ENCODE measurements around the gene AP3S2.

The AP3S2 gene

GRCh38 chr15:89803941-89804800 lies 89.6 kb downstream of the AP3S2 start:
- Histone ChIP-seq H3K9me3 (replicated peaks in 1 of 11) (no peaks in the 10 kb centered on the region), H4K20me1 (peaks cover 0 to 40% (median 5%) of the 10 kb centered on the region in 11 experiments; a peak in 11 of 22 replicates), H3K4me2 (peak overlapping the region in 6 of 11 experiments; percentile 57 to 94 (median 82); a peak in 11 of 22 replicates), H3K4me3 (no peak overlapping the region), H3K27me3 (peaks cover 0 to 9% (median 0%) of the 10 kb centered on the region in 11 experiments; a peak in 1 of 22 replicates), H3K9ac (peak overlapping the region in 1 of 11 experiments; percentile 27; a peak in 1 of 22 replicates), H3K27ac (0 out of 22 replicates have a peak overlapping the region, but pooled peaks of 1 of the 11 experiments have one; percentile 7), H3K36me3 (peaks cover 0 to 72% (median 0%) of the 10 kb centered on the region in 11 experiments; a peak in 4 of 22 replicates), H3K4me1 (peaks cover 26 to 54% (median 38%) of the 10 kb centered on the region in 10 experiments)
- no peak for TF ChIP-seq Cebpa-rat (IDR thresholded peaks at IDR 0.05)

DNA sequence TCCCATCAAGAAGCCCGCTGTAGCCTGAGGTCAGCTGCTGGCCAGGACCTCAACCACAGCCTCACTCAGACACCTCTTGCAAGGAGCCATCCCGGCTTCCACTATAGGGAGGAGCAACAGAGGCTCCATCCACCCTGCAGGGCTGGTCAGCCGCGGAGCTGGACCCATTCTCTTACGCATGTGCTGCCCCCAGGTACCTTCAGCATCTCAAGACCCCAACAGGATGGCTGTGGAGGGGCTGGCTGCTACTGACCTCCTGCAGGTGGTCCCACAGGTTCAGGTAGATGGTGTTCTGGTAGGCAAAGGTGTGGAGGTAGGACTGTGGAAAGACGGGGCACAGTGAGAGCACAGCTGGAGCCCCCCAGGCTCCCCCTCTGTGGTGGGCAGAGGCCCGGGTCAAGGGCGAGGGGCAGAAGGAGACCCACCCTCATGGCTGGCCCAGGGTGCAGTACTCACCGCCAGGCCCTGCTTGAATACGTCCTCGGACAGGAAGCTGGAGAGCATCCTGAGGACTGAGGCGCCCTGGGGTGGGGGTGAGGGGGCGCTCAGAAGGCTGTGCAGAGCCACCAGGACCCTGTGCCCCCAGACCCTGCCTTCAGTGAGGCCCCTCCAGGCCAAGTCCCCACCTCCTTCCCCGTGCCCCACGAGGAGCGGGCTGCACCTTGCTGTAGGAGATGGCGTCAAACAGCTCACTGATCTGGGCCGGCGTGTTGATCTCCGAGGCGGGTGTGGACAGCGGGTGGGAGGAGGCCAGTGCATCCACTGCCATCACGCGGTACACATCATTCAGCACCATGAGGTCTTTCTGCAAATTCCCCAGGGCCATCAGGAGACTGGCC lies 90.6 kb downstream of the AP3S2 start:
- Histone ChIP-seq H3K9me3 (replicated peaks in 1 of 11) (no peaks in the 10 kb centered on the region), H3K4me1 (peaks cover 26 to 54% (median 35%) of the 10 kb centered on the region in 10 experiments), H3K27ac (peak overlapping the region in 6 of 11 experiments; percentile 18 to 57 (median 26); a peak in 6 of 22 replicates), H4K20me1 (peaks cover 0 to 30% (median 5%) of the 10 kb centered on the region in 11 experiments; a peak in 11 of 22 replicates), H3K36me3 (peaks cover 0 to 82% (median 0%) of the 10 kb centered on the region in 11 experiments; a peak in 5 of 22 replicates), H3K4me3 (peak overlapping the region in 3 of 10 experiments; percentile 17 to 44 (median 36); a peak in 4 of 20 replicates), H3K4me2 (peak overlapping the region; percentile 57 to 94 (median 85)), H3K27me3 (peaks cover 0 to 13% (median 0%) of the 10 kb centered on the region in 11 experiments; a peak in 1 of 22 replicates), H3K9ac (peak overlapping the region in 7 of 11 experiments; percentile 15 to 55 (median 29); a peak in 10 of 22 replicates)
- TF ChIP-seq Cebpa-rat (IDR thresholded peaks at IDR 0.05) = no peak

DNA sequence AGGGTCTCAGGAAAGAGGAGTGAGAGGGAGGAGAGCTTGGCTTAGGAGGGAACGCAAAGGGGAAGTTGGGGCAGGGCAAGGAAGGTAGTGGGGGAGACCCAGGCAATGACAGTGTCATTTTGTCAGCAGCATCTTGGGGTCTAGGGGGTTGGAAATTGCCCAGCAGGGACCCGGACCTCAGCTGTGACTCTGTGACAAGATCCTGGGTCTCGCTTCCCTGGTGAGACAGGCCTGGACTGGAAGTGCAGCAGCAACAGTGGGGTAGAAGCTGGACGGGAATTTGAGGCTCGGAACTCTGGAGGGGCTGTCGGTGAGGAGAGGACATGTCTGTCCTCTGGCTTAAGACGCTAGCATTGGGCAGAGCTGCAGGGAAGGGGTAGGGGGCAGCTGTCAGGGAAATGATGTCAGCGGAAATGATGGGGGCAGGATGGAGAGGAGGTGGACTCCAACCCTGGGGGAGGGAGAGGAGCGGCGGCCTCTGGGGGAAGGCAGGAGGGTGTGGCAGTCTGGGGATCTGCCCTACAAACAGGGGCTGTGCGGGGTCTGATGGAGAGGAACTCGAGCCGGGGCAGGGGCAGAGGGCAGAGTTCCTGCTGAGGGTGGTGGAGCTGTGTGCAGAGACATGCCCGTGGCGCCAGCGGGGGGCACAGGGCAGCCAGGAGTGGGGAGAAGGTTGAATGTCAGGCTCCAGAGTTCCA lies 91.4 kb downstream of the AP3S2 start:
- peak overlapping the region in 7 of 11 experiments; percentile 6 to 57 (median 24); a peak in 6 of 22 replicates for H3K27ac ChIP-seq
- H3K27me3 ChIP-seq = peaks cover 0 to 13% (median 0%) of the 10 kb centered on the region in 11 experiments; a peak in 1 of 22 replicates
- peaks cover 0 to 24% (median 5%) of the 10 kb centered on the region in 11 experiments; a peak in 11 of 22 replicates for H4K20me1 ChIP-seq
- H3K9ac ChIP-seq = peak overlapping the region in 7 of 11 experiments; percentile 15 to 55 (median 29); a peak in 10 of 22 replicates
- peaks cover 0 to 90% (median 0%) of the 10 kb centered on the region in 11 experiments; a peak in 5 of 22 replicates for H3K36me3 ChIP-seq
- peak overlapping the region in 3 of 10 experiments; percentile 17 to 44 (median 36); a peak in 5 of 20 replicates for H3K4me3 ChIP-seq
- no peaks in the 10 kb centered on the region for H3K9me3 ChIP-seq (replicated peaks in 1 of 11)
- peaks cover 26 to 54% (median 35%) of the 10 kb centered on the region in 10 experiments for H3K4me1 ChIP-seq
- no peak for TF ChIP-seq Cebpa-rat (IDR thresholded peaks at IDR 0.05)
- peak overlapping the region; percentile 57 to 94 (median 85) for H3K4me2 ChIP-seq

DNA sequence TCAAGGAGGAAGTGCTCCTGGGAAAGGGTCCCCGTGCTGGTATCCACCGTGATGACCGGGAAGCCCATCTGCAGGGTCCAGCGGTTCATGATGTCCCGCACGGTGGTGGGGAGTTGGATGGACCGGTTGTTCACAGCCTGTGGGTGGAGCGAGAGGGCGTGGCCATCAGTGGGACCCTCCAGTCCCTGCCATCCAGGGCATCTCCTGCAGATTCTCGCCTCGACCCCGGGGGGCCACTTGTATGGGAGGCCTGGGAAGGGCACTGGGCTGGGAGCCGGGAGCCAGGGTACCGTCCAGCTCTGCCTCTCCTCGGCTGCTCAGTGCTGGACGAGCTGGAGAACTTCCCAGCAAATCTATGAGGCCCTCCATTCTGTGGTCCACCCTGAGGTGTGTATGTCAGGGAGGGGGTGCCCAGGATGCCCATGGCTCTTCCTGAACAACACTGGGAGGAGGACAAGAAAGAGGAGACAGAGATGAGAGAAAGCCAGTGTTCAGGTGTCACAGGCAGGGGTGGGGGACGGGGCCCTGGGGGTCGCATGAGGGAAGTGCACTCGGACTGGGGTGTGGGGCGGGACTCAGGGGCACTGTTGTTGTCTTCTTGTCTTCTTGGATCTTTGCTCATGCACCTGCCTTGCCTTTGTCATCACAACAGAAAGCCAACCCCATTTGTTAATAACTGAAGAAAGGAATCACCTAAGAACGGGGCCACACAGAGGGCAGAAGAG lies 92.2 kb downstream of the AP3S2 start:
- H3K9me3 ChIP-seq (replicated peaks in 1 of 11) = no peaks in the 10 kb centered on the region
- no peak for TF ChIP-seq Cebpa-rat (IDR thresholded peaks at IDR 0.05)
- peaks cover 0 to 93% (median 0%) of the 10 kb centered on the region in 11 experiments; a peak in 5 of 22 replicates for H3K36me3 ChIP-seq
- no peak overlapping the region for H3K9ac ChIP-seq
- H3K4me1 ChIP-seq = peaks cover 26 to 54% (median 35%) of the 10 kb centered on the region in 10 experiments
- H4K20me1 ChIP-seq = peaks cover 0 to 19% (median 5%) of the 10 kb centered on the region in 11 experiments; a peak in 10 of 22 replicates
- peaks cover 0 to 13% (median 0%) of the 10 kb centered on the region in 11 experiments; a peak in 1 of 22 replicates for H3K27me3 ChIP-seq
- H3K27ac ChIP-seq = no peak overlapping the region
- no peak overlapping the region for H3K4me3 ChIP-seq
- peak overlapping the region in 10 of 11 experiments; percentile 57 to 94 (median 86); a peak in 17 of 22 replicates for H3K4me2 ChIP-seq

DNA sequence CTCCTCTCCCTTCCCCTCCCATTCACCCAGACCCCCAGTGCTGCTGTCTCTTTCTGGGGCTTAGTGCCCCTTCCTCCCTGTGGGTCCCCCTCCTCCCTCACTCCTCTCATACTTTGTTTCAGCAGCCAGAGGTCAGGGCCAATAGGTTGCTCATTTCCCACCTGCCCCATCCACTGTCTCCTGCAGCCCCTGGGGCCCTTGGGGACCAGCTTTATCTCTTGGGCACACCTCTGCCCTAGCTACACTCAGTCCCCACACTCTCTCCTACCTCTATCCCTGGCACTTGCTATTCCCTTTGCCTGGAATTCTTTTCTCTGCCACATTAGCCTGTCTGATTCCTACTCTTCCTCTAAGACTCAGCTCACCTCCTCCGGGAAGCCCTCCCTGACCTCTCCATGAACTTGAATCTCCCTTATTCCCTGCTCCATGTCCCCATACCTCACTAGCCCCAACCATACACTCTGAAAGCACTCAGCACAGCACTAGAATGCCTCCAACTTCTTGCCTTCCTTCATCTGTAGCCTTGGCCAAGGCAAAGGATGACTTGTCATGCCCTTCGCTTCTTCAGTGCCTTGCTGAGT lies 93.8 kb downstream of the AP3S2 start:
- TF ChIP-seq Cebpa-rat (IDR thresholded peaks at IDR 0.05) = no peak
- H3K9me3 ChIP-seq (replicated peaks in 1 of 11) = no peaks in the 10 kb centered on the region
- H3K9ac ChIP-seq = peak overlapping the region in 1 of 11 experiments; percentile 7; a peak in 1 of 22 replicates
- H3K4me2 ChIP-seq = peak overlapping the region in 10 of 11 experiments; percentile 7 to 71 (median 63); a peak in 19 of 22 replicates
- H3K36me3 ChIP-seq = peaks cover 0 to 91% (median 0%) of the 10 kb centered on the region in 11 experiments; a peak in 5 of 22 replicates
- H3K27ac ChIP-seq = no peak overlapping the region
- peaks cover 0 to 13% (median 5%) of the 10 kb centered on the region in 11 experiments; a peak in 8 of 22 replicates for H4K20me1 ChIP-seq
- no peak overlapping the region for H3K4me3 ChIP-seq
- H3K27me3 ChIP-seq = peaks cover 0 to 13% (median 0%) of the 10 kb centered on the region in 11 experiments; a peak in 1 of 22 replicates
- peaks cover 26 to 47% (median 31%) of the 10 kb centered on the region in 10 experiments for H3K4me1 ChIP-seq

DNA sequence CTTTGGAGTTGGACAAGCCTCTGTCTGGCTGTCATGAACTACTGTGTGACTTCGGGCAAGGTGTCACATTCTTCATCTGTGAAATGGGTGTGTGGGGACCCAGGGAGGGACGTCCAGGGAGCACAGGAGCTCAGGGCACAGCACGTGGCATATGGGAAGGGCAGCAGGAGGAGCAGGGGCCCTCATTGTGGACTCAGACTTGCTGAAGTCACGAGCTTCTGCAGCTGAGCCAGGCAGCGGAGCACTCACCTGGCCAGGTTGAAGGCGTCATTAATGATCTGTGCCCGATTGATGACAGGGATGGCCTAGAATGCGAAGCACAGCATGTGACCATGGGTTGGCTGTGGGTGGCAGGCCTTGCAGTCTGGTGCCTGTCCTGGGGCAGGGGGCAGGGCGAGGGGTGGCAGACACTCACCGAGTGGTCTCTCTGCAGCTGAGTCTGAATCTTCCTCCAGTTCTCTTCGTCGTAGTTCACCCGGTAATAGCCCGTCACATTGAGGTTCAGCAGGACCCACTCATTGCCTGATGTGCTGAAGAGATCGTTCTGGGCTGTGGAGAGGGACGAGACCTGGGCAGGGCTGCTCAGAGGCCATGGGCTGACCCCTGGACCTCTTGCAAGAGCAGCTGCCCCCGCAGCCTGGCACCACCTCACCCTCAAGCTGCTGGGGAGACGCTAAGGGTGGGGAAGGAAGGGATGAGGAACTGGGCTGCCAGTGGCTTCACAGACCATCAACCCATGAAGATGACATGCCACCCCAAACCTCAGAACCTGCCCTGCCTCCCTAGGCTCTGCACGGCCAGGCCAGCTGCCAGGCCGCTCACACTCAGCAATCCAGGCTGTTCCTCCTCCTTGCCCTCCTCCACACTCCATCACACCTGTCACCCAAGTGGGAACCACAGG lies 94.5 kb downstream of the AP3S2 start:
- Histone ChIP-seq H3K4me1 (peaks cover 21 to 40% (median 31%) of the 10 kb centered on the region in 10 experiments), H3K36me3 (peaks cover 0 to 83% (median 0%) of the 10 kb centered on the region in 11 experiments; a peak in 5 of 22 replicates), H4K20me1 (peaks cover 0 to 13% (median 5%) of the 10 kb centered on the region in 11 experiments; a peak in 8 of 22 replicates), H3K4me3 (no peak overlapping the region), H3K9me3 (replicated peaks in 1 of 11) (no peaks in the 10 kb centered on the region), H3K4me2 (peak overlapping the region in 10 of 11 experiments; percentile 7 to 71 (median 63); a peak in 19 of 22 replicates), H3K9ac (peak overlapping the region in 1 of 11 experiments; percentile 7; a peak in 1 of 22 replicates), H3K27me3 (peaks cover 0 to 13% (median 0%) of the 10 kb centered on the region in 11 experiments; a peak in 1 of 22 replicates), H3K27ac (no peak overlapping the region)
- no peak for TF ChIP-seq Cebpa-rat (IDR thresholded peaks at IDR 0.05)
